A204.1 (cell line): ENCODE data around the gene FAM193B.

ENCODE experiments used
- FAIRE-seq: peaks from 2 replicates; lab custom pipeline; 2012; peaks lifted over from hg19 to GRCh38; lab: Jason Lieb, UNC

FAM193B gene

DNA sequence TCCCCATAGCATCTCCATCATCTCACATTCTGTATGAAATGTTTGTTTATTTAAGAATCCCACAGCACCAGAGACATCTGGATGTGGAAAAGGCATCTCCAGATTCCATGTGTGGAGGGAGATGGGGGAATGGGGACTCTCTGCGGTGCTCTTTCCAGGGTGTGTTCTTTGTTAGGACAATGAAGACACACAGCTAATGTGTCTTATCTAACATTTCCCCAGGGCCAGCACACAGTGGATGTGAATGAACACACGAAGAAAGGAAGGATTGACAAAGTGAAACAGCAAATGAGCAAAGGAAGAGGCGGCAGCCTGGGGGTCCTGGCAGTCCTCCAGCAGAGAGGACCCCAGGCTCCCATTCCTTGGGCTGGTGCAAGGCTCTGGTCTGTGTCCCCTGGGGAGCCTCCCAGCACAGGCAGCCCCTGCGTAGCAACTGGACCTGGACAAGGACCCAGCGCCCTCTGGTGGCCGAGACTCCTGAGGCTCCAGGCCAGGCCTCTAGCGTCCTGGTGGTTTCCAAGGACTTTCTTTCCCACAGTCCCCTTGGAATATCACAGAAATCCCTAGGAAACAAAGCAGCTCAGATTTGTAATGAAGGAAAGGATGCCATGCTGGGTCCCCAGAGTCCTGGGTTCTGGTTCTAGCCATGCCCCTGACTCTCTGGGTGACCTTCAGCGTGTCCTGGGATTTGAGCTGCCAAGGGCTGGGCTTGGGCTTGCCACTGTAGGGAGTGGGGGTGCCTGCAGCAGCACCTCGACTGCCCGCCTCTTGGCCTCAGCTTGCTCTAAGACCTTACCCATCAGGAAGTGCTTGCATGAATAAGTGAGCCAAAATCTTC, 53.5 kb downstream of the FAM193B start:
- FAIRE-seq: no peak

DNA sequence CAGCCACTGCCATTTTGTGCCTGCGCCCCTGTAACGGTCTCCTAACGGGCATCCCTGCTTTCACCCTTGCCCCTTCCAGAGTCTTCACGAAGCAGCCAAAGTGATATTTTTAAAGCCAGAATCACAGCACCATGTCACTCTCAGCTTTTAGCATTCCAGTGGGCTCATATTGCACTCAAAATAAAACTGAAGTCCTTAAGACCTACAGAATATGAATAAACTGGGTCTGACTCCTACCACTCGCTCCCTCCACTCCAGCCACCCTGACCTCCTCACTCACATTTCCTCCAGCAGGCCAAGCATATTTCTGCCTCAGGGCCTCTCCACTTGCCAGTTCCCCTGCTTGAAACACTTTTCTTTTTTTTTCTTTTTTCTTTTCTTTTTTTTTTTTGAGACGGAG, 54.5 kb downstream of the FAM193B start:
- FAIRE-seq: no peak

DNA sequence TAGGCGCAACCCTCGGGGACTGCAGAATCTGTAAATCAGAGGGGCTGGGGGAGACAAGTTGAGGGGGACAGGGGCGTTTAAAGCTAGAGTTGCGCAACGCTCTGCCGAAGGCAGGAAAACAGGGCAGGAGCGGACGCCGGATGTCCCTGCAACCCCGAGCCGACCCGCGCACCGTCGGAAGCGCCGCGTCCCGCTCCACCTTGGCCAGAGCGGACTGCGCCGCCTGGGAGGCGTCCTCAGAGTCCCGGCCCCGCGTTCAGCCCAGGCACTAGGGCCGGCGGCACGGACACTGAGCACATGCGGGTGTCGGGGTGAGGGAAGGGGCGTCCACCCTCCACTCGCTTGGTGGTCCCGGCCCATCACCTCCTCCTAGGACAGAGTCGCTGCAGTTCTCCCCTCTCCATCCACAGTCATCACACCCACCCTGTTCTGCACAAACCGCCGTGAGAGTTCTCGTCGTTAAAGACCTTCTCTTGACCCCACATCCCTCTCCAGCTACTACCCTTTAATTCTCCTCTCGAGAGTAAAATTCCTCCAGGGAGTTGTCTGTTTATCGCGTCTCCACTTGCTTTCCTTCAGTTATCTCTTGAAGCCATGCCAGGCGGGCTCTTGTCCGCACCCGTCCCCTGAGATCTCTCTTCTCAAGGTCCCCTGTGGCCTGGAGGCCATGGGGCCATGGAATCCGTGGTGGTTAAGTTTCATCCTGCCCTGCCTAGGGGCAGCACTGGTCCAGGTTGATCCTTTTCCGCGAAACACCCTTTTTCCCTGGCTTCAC, 56.2 kb downstream of the FAM193B start:
- no peak for FAIRE-seq

DNA sequence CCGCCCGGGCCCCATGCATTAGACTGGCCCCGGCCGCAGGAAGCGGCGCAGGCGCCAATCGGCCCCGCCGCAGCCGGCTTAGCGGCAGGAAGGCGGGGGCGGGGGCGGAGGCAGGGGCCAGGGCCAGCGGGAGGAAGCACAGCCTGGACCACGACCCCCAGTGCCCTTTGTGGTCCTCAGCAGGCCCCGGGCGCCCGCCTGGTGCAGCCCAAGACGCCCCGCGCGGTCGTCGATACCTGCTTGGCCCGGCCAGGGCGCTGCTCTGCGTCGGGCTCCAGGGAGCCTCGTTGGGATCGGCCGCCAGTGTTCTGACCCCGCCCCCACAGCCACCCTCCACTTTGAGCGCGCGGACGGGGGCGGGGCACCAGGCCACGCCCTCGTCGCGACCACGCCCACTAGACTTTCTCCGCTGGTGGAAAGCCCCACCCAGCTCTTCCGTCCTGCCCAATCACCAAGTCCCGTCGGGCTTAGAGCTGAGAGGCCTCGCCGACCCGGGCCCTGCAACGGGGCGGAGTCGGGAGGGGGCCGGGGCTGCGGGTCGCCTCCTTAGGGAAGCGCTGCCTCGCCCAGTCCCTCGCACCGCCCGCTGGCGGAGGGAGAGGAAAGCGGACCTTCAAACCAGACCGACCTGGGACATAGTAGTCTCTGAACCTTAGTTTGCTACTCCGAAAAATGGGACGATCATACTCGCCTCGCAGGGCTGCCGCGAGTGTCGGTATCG, 56.9 kb downstream of the FAM193B start, which contains the start of gene PDLIM7:
PDLIM7 (minus strand) TSS at position 313 of the 721 bp plus-strand sequence. CDS start 1,092 bp downstream, outside the sequence.
- peak; percentile 71 for FAIRE-seq

DNA sequence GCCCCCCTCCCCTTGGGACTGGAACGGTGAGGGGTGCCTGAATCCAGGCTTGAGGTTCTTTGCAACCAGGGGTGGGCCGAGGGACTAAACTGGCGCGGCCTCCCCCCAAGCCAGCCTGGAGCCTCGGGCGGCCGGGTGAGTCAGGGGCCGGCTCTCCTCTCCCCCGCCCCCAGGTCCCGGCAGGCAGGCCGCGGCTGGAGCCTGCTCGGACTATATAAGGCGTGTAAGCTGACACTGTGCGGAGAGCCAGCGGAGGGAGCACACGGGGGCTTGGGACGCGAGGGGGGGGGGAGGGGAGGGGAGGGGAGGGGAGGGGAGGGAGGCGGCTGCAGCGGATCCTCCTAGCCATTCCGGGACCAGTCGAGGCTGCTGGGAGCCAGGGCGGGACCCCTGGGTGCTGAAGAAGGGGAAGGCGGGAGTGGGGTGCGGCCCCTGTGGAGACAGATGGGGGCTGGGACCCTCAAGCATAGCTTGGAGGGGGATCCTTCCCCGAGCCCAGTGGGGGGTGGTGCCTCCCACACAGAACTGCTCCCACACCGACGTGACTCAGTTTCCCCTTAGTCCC, 57.6 kb downstream of the FAM193B start:
- FAIRE-seq: no peak

DNA sequence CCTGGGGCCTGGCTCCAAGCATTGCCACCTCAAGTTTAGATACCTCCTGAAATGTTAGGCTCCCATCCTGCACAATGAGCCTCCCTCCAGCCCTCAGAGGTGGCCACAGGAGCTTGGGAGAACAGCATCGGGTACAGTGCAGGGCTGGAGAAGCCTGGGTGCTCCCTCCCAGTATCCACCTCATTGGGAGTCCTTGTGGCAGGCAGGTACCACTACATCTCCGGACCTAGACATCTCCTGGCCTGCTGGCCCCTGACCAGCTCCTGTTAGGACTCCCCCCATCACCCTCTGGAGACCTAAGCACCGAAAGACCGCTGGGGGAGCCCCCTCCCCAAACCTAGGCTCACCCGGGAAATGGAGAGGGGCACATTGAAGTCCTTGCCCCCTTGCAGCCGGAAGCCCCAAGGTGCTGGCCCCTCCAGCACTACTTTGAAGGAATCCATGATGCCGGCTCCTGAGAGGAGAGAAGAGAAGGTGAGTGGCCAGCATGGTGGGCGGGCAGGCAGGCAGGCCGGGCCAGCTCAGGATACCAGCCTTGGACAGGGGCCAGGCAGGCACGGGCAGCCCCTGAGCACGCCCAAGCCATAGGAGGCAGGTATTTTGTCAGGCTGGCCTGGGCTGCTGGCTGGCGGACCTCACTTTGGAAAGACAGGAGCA, 58.2 kb downstream of the FAM193B start:
- FAIRE-seq: no peak

DNA sequence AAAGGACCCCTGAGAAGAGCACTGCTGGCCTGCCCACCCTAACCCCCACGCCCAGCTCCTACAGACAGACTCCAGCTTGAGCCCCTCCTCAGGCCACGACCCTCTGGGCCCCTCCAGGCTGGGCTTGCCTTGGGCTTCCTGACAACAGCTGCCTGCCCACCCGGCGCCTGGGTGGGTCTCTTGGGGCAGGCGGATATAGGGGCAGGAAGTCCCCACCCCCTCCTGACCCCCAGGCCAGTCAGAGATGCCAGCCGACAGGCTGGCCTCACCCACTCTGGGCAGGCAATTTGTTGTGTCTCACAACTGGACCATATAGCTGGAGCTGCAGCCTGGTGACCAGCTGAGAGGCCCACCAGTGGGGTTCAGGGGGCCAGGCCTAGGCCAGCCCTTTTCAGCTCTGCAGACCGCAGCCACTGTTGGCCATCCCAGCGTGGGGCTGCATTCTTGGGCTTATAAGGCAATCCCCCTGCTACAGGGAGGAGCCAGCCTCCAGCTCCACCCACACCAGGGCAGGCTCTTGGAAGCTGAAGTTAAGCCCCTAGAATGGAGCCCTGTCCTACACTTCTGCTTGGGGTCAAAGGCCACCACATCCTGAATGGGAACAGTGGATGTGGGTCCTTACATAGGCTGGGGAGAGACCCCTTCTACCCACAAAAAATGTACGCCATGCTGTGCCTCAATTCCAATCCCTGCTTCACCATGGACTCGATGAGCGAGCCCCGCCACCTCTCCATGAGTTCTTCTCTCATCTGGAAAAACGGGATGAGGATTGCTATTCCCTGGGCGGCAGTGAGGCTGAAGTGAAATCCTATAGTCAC, 58.9 kb downstream of the FAM193B start:
- FAIRE-seq: no peak

DNA sequence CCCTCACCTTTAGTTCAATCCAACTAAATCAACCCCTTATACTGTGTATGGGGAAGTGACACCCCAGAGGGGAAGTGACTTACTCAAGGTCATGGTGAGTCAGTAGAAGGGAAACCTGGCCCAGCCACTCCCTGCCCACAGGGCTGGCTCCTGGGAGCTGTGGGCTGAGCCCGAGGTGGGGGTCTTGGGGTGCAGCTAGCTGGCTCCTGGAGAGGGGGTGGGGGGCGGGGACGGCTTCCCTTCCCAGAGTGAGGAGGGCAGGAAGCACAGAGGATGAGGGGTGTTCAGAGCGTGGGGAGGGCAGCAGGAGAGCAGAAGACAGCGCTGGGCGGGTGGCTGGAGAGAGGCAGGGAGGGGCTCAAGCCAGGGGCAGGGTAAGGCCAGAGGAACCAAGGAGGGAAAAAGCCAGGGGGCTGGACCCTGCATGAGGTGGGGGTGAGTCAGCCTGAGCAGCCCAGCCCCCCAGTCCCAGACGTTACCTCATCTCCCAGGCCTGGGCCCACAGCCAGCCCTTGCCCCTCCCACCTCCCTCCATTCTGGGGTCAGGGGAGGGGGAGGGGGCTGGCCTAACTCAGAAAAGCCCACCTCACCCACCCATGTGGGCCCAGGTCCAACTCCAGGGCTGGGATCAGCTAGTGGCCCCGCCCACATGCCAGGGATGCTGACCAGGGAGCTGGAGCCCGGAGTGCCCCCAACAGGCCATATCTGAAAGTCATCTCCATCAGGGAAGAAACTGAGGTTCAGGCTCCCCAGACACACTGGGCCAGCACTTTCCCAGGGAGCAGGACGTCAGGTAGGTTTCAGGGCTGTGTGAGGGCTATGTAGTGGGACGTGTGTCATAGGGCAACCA, 59.8 kb downstream of the FAM193B start:
- FAIRE-seq: no peak

DNA sequence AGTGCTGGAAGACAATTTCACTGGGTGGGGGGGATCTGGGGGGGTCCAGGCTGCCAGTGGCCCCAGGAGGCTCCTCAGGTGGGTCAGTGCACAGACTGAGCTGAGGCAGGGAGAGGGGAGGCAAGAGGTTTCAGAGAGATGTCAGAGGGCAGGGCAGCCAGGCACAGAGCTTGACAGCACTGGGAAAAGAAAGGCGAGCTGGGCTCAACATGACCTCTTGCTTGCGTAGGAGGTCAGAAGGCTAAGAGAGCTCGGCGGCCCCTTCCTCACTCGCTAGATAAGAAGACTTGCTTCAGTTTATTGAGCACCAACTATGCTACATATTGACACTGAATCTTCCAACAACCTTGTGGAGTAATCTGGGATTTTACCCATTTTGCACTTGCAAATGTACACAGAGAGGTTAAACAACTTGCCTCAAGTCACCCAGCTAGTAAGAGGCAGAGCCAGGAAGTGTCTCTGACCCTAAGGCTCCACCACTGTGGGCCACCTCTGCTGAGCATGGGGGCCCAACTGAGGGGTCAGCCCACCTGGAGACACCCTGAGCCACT, 60.5 kb downstream of the FAM193B start:
- FAIRE-seq: no peak

DNA sequence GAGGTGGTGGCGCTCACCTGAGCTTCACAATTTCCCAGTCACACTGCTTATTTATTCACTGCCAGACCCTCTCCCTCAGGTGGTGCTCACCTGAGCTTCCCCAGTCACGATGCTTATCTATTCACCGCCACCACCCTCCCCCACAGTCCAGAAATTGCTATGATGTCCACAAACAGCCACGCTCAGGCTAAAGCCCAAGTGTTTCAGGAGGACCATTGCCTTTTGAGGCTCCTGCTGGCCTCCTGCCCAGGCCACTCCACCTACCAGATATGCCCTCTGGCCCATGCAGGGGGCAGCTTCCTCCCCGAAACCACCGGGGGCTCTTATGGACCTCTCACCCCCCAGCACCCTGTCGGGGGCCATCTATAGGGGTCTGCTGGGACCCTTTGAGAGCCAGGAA, 61.5 kb downstream of the FAM193B start:
- FAIRE-seq: no peak

DNA sequence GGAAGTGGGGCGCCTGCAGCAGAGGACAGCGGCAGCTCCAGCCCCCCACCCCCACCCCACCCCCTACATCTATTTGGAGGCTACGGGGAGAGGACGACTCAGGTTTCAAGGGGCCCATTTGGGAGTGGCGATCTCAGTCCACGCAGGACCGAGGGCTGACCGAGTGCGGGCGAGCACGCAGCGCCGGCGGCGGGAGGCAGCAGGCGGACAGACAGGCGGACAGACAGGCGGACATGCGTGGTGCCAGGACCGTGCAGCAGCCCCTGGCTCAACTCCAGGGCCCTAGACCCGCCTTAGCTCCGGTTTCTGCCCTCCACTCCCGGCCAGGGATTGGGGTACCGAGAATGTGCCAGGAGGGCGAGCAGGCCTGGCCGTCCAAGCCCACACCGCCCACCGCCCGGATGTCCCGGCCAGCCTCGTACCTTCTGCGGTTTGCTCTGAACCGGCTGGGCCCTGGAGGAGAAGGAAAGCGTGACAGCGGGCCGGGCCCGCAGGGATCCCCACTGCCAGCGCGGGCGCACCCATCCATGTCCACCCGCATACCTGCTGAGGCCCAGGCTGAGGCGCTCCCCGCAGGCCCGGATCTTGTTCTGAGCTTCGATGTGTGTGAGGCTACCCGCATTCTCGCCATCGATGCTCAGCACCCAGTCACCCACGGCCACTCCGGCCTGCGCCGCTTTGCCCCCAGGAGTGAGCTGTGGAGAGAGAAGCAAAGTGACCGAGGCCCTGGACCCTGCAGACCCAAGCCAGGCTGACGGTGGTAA, 62.2 kb downstream of the FAM193B start:
- no peak for FAIRE-seq

DNA sequence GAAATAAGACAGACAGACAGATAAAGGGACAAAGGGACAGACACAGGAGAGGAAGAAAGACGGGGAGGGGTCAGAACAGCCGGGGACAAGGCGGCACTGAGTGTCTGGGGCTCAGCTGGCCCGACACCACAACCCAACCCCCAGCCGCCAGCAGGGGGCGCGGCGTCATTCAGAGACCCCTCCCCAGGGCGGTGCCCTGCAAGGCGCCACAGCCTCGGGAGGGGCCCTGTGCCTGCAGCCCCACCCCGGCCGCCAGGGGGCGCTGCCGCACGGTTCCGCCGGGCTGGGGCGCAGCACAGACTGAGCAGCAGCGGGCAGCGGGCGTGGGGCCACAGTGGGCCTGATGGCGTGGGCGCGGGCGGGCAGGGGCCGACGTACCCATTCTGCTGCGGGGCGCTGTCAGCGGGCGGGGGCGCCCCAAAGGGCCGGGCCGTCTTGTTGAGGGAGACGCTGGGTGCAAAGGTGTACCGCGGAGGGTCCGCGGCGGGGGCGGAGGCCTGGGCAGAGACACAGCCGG, 62.9 kb downstream of the FAM193B start:
- FAIRE-seq: no peak

DNA sequence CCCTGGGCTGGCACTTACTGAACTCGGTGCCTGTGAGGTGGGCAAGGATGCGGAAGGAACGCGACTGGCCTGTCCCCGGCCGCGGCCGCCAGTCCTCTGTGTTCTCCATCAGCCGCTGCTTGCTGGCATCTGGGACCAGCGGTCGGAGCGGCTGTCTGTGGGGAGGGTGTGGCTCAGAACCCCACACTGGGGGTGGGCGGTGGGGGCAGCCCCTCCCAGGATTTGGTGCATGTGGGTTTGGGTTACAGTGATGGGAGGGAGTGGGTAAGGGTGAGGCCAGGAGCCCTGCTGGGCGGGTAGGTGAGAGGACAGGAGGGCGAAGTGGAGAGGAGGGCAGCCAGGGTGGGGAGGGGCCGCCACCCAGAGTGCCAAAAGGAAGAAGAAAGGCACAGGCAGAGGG, 63.4 kb downstream of the FAM193B start:
- FAIRE-seq: no peak

DNA sequence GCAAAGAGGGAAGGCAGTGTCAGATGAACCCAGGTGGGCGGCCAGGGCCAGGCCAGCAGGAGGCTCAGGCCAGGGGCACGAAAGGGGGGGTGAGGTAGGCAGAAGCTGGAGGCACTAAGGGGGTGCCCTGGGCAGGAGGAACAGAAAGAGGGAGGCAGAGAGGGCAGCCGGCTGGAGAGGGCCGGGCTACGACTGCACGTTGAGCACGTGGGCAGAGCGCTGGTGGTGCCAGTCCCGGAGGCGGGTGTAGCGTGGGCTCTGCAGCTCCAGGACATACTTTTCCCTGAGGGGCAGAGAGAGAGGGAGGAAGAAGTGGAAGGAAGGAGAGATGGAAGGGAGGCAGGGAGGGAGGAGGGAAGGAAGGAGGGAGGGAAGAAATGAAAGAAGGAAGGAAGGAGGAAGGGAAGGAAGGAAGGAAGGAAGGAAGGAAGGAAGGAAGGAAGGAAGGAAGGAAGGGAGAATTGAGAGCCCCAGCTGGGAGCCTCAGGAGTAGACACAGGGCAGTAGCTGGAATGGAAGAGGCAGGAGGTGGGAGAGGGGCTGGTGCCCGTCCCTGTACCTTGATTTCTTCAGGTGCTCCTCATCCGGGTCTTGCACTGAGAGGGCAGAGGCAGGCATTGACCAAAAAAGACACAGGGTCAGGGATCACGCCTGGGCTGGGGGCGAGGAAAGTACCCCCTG, 63.9 kb downstream of the FAM193B start:
- FAIRE-seq: no peak

DNA sequence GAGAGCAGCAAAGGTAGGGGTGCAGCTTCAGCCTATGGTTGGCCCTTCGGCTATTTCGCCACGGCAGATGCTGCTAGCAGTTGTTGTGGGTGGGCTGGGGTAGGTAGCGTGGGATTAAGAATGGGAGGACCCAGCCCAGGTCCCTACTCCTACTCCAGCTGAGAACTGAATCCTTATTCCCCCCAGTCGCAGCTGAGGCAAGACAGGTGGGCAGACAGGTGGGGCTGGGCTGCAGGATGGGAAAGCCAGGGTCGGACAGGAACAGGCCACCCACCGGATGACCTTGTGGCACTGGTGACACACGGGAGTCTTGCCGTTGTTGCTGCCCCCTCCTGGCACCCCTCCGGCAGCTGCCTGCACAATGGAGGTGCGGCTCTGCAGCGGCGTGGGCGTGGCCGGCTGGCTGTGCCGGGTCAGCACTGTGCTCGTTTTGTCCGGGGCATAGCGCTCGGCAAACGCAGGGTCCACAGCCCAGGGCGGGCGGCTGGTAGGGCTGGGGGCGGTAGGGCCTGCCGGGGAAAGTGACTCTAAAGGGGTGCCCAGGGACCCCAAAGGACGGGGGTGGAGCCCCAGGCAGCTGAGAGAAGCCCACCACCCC, 65.1 kb downstream of the FAM193B start:
- FAIRE-seq: no peak

DNA sequence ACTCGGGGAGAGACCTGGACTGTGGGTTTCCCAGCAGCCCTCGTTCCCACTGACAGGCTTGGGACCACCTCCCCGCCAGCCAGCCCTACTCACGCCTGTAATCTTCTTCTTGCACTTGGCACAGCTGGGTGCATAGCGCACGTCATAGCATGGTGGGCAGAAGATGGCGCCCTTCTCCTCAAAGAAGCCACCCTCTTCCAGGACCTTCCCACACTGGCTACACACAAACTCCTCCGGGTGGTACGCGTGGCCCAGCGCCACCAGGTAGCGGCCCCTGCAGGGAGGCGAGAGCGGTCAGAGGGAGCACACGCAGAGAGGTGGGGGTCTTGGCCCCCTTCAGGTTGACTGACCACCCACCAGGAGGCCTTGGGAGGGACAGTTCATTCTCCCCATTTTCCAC, 66.4 kb downstream of the FAM193B start:
- FAIRE-seq: no peak

DNA sequence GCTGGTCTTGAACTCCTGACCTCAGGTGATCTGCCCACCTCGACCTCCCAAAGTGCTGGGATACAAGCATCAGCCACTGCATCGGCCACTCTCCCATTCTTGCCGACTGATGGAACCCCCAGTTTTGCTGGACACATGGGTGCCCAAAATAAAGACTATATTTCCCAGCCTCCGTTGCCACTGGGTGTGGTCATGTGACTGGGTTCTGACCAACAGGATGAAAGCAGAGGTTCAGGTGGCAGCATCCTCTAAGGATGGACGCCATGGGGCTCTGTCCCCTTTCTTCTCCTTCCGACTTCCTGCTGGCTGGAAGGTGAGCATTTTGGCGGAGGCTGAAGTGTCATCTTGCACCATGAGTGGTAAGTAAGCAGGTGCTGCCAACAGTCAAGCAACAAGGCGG, 67.2 kb downstream of the FAM193B start:
- FAIRE-seq: no peak

DNA sequence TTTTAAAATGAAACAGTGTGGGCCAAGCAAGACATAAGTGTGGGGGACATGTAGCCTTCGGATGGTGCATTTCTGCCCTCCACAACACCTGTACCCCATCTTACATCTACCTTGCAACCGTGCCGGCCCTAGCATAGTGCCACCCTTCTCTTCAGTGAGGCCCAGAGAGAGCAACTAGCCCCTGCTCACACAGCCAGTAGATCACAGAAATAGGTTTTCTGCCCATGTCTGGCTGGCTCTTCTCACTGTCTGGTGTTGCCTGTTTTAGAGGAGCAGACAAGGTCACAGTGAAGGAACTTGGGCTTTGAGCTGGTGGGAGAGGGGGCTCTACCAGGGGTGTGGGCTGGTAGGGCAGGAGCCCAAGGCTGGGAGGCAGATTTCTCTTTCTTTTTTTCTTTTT, 68.1 kb downstream of the FAM193B start:
- no peak for FAIRE-seq
